ENCODE measurements around the gene USP24.
"Not testable (repeated sequence)": the region's sequence is repeated elsewhere in the genome, so short reads cannot be mapped to it uniquely, and the experiment has no call there.

The USP24 gene

GRCh38 chr1:55038974-55039341, 176.2 kb downstream of the USP24 start:
- peak overlapping the region; percentile 68 for H3K4me3 ChIP-seq (ENCODE audit: low read length)
- DNase-seq (ENCODE audit: low read depth), result no peak
- TF ChIP-seq, protein P1, sequence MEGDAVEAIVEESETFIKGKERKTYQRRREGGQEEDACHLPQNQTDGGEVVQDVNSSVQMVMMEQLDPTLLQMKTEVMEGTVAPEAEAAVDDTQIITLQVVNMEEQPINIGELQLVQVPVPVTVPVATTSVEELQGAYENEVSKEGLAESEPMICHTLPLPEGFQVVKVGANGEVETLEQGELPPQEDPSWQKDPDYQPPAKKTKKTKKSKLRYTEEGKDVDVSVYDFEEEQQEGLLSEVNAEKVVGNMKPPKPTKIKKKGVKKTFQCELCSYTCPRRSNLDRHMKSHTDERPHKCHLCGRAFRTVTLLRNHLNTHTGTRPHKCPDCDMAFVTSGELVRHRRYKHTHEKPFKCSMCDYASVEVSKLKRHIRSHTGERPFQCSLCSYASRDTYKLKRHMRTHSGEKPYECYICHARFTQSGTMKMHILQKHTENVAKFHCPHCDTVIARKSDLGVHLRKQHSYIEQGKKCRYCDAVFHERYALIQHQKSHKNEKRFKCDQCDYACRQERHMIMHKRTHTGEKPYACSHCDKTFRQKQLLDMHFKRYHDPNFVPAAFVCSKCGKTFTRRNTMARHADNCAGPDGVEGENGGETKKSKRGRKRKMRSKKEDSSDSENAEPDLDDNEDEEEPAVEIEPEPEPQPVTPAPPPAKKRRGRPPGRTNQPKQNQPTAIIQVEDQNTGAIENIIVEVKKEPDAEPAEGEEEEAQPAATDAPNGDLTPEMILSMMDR (IDR thresholded peaks at IDR 0.05; ENCODE audit: insufficient read depth, low read depth, low read length, missing control alignments), result no peak

DNA sequence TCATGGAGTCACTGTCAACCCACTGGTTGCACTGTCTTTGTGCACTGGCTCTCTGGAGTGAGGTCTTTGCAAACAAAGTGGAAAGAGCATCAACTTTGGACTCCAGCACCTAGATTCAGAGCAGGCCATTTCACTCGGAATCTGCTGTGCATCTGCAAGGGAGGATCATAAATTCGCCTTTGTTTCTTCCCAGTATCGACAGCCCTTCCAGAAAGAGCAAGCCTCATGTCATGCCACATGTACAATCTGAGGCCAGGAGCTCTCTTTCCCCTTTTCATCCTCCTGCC, 176.7 kb downstream of the USP24 start:
- H3K4me3 ChIP-seq (ENCODE audit: low read length), result no peak overlapping the region
- TF ChIP-seq, protein P1 (IDR thresholded peaks at IDR 0.05; ENCODE audit: insufficient read depth, low read depth, low read length, missing control alignments), result no peak
- no peak for DNase-seq (ENCODE audit: low read depth)

GRCh38 chr1:55037733-55038551, 177.2 kb downstream of the USP24 start:
- H3K4me3 ChIP-seq (ENCODE audit: low read length), result no peak overlapping the region
- TF ChIP-seq, protein P1 (IDR thresholded peaks at IDR 0.05; ENCODE audit: insufficient read depth, low read depth, low read length, missing control alignments), result no peak
- no peak for DNase-seq (ENCODE audit: low read depth)

- TF ChIP-seq, protein P1 (IDR thresholded peaks at IDR 0.05; ENCODE audit: insufficient read depth, low read depth, low read length, missing control alignments), result no peak
- DNase-seq (ENCODE audit: low read depth), result no peak
- no peak overlapping the region for H3K4me3 ChIP-seq (ENCODE audit: low read length)
These were observed 179.3 kb downstream of the USP24 start for GRCh38 chr1:55035904-55036303.

DNA sequence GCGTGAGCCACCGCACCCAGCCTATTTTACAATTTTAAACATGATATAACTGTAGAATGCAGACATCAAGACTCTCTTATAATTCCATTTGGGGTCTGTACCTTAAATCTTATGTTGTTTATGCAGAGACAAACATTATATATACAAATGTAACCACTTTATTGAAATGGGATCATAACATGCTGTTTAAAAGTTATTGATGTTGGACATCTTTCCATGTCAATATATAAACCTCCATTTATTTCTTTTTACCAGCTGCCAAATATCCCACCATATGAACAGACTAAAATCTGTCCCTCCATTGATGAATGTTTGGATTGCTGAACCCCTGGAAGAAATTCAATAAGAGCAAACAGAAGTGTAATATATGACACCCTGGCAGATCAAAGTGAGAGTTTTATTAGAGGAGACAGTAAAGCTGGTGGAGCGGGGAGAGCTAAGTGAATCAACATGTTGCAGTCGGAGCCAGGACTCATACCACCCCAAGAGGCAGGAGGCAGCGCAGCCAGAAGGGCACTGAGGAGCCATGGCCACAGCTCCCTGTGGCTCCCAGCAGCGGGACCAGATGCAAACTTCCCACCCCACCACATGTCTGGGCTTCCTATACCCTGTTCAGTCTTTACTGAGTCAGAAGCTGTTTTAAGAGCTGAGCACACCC, 180.6 kb downstream of the USP24 start:
- TF ChIP-seq, protein P1 (IDR thresholded peaks at IDR 0.05; ENCODE audit: insufficient read depth, low read depth, low read length, missing control alignments), result no peak
- no peak overlapping the region for H3K4me3 ChIP-seq (ENCODE audit: low read length)
- no peak for DNase-seq (ENCODE audit: low read depth)

DNA sequence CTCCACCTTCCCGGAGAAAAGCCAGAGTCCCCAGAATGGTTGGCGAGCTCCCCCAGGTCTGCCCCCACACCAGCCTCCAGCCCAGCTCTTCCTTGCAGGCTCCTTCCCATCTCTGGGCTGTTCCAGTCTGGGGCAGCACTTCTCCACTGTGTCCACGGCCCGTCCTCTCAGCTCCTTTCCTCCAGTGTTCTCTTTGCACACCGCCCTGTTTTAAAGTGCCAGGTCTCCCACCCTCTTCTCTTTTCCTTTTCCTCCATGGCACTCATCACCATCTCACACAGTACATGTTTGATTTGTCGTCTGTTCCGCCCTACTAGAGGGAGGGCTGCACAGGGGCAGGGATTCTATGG, 181.9 kb downstream of the USP24 start:
- H3K4me3 ChIP-seq (ENCODE audit: low read length), result no peak overlapping the region
- no peak for DNase-seq (ENCODE audit: low read depth)
- TF ChIP-seq, protein P1 (IDR thresholded peaks at IDR 0.05; ENCODE audit: insufficient read depth, low read depth, low read length, missing control alignments), result no peak

DNA sequence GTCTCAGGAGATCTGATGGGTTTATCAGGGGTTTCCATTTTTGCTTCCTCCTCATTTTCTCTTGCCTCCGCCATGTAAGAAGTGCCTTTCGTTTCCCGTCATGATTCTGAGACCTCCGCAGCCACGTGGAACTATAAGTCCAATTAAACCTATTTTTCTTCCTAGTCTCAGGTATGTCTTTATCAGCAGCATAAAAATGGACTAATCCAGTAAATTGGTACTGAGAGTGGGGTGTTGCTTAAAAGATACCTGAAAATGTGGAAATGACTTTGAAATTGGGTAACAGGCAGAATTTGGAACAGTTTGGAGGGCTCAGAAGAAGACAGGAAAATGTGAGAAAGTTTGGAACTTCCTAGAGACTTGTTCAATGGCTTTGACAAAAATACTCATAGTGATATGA, 184.1 kb downstream of the USP24 start:
- not testable (repeated sequence) for DNase-seq (ENCODE audit: low read depth); H3K4me3 ChIP-seq (ENCODE audit: low read length)

DNA sequence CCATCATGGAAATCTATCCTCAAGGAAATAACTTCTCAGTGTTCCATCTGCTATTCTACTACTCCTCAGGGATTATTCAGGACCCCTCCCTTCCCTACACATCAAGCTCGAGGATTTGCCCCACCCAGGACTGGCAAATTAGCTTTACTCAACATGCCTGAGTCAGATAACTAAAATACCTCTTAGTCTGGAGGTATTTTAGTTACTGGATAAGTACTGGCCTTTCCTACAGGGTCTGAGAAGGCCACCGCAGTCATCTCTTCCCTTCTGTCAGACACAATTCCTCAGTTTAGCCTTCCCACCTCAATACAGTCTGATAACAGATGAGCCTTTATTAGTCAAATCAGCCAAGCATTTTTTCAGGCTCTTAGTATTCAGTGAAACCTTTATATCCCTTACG, 188.5 kb downstream of the USP24 start:
- not testable (repeated sequence) for DNase-seq (ENCODE audit: low read depth)

DNA sequence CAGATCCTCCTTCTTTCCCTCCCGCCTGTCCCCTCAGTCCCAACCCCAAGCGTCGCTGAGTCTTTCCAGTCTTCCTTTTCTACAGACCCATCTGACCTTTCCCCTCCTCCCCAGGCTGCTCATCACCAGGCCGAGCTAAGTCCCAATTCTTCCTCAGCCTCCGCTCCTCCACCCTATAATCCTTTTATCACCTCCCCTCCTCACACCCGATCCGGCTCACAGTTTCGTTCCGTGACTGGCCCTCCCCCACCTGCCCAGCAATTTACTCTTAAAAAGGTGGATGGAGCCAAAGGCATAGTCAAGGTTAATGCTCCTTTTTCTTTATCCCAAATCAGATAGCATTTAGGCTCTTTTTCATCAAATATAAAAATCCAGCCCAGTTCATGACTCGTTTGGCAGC, 191.0 kb downstream of the USP24 start:
- not testable (repeated sequence) for H3K4me3 ChIP-seq (ENCODE audit: low read length); DNase-seq (ENCODE audit: low read depth)

More for the DNA sequence above, 188.5 kb downstream of the USP24 start:
- H3K4me3 ChIP-seq (ENCODE audit: low read length), result not testable (repeated sequence)

All from epithelial cell of esophagus (primary cell).